CD14-positive monocyte (primary cell): ENCODE data around the gene PAPPA. TPM values are rescaled to one million over a fixed set of nuclear protein-coding genes. Genes with fewer than 3 reads are reported as not detected.

Experiments
- DNase-seq, 3 donors: peaks; one replicate each; pipeline ENCODE4 v3.0.0-alpha.2; 2011 to 2022
- H2AFZ ChIP-seq: 2 replicates; pipeline ENCODE4 v1.6.0; 2012; ENCODE audit warnings: mild to moderate bottlenecking, low read depth, low read length, inconsistent platforms; ENCODE audit not compliant: insufficient read depth, poor library complexity, severe bottlenecking
- H3K27ac ChIP-seq, 2 donors: 1 replicate in 1 of 2; 2 replicates in 1 of 2; pipeline ENCODE4 v1.5.1; 2012 to 2013; ENCODE audit warnings: low read length in 2 of 2, control low read depth in 1 of 2, inconsistent platforms in 1 of 2, low read depth in 1 of 2, mild to moderate bottlenecking in 1 of 2
- H3K27me3 ChIP-seq, 2 donors: one replicate each; pipeline versions ENCODE4 v1.6.0 to v1.6.1; 2011 to 2013; ENCODE audit warnings: low read length in 2 of 2; ENCODE audit not compliant: control insufficient read depth in 2 of 2, insufficient read depth in 2 of 2
- H3K36me3 ChIP-seq, 2 donors: replicated peaks in 1 of 2; 1 replicate in 1 of 2; 2 replicates in 1 of 2; pipeline versions ENCODE4 v1.5.1 to v1.6.1; 2012 to 2013; ENCODE audit warnings: low read length in 2 of 2, control low read depth in 1 of 2, inconsistent platforms in 1 of 2, mild to moderate bottlenecking in 1 of 2; ENCODE audit not compliant: insufficient read depth in 2 of 2, control insufficient read depth in 1 of 2
- H3K4me1 ChIP-seq, 2 donors: 1 replicate in 1 of 2; 2 replicates in 1 of 2; pipeline versions ENCODE4 v1.5.1 to v1.6.1; 2012 to 2013; ENCODE audit warnings: low read length in 2 of 2, control low read depth in 1 of 2, inconsistent platforms in 1 of 2, mild to moderate bottlenecking in 1 of 2, moderate library complexity in 1 of 2; ENCODE audit not compliant: insufficient read depth in 2 of 2, control insufficient read depth in 1 of 2
- H3K4me2 ChIP-seq: replicated peaks from 2 replicates; pipeline ENCODE3; 2012; ENCODE audit warnings: low read length, moderate library complexity, mild to moderate bottlenecking; ENCODE audit not compliant: poor library complexity, severe bottlenecking; ENCODE audit errors: extremely low read depth
- H3K4me3 ChIP-seq, 3 experiments: fragments of 200-600 bp in 1 of 3; sonication (generic) in 1 of 3; replicated peaks in 1 of 3; 1 replicate in 2 of 3; 2 replicates in 1 of 3; pipeline ENCODE4 v1.5.1; 2011 to 2013; ENCODE audit warnings: low read length in 3 of 3, mild to moderate bottlenecking in 3 of 3, control low read depth in 2 of 3, low read depth in 2 of 3, inconsistent platforms in 1 of 3, moderate library complexity in 1 of 3
- H3K79me2 ChIP-seq: 2 replicates; pipeline ENCODE4 v1.6.0; 2012; ENCODE audit warnings: mild to moderate bottlenecking, control low read depth, inconsistent platforms, low read length, moderate library complexity; ENCODE audit not compliant: insufficient read depth
- H3K9ac ChIP-seq: 2 replicates; pipeline ENCODE4 v1.6.0; 2017; ENCODE audit warnings: low read length, mild to moderate bottlenecking; ENCODE audit not compliant: insufficient read depth, poor library complexity, severe bottlenecking
- H3K9me3 ChIP-seq, 2 donors: replicated peaks in 1 of 2; 1 replicate in 1 of 2; 2 replicates in 1 of 2; pipeline versions ENCODE4 v1.5.1 to v1.6.1; 2012 to 2013; ENCODE audit warnings: low read length in 2 of 2, control low read depth in 1 of 2; ENCODE audit not compliant: control insufficient read depth in 1 of 2, insufficient read depth in 1 of 2
- H4K20me1 ChIP-seq: 2 replicates; pipeline ENCODE4 v1.6.0; 2012; ENCODE audit warnings: mild to moderate bottlenecking, low read length, control low read depth, moderate library complexity; ENCODE audit not compliant: insufficient read depth
- H3K27ac Mint-ChIP-seq, 7 donors: one replicate each; pipeline ENCODE4 v1.8.0; 2020; ENCODE audit warnings: mild to moderate bottlenecking in 7 of 7, mixed read lengths in 7 of 7, moderate library complexity in 6 of 7, inconsistent platforms in 2 of 7
- H3K27me3 Mint-ChIP-seq, 3 donors: one replicate each; pipeline ENCODE4 v1.8.0; 2021 to 2022; ENCODE audit warnings: low read depth in 3 of 3, mild to moderate bottlenecking in 3 of 3, mixed read lengths in 3 of 3, moderate library complexity in 3 of 3, inconsistent platforms in 1 of 3
- H3K36me3 Mint-ChIP-seq, 2 donors: one replicate each; pipeline ENCODE4 v1.8.0; 2020; ENCODE audit warnings: mixed read lengths in 2 of 2, inconsistent platforms in 1 of 2, mild to moderate bottlenecking in 1 of 2
- H3K4me1 Mint-ChIP-seq: one replicate; pipeline ENCODE4 v1.8.0; 2020; ENCODE audit warnings: mild to moderate bottlenecking, mixed read lengths
- H3K4me3 Mint-ChIP-seq, 2 donors: one replicate each; pipeline ENCODE4 v1.8.0; 2020; ENCODE audit warnings: mild to moderate bottlenecking in 2 of 2, mixed read lengths in 2 of 2, moderate library complexity in 1 of 2
- H3K9me3 Mint-ChIP-seq, 7 donors: one replicate each; pipeline ENCODE4 v1.8.0; 2020 to 2022; ENCODE audit warnings: mixed read lengths in 7 of 7, mild to moderate bottlenecking in 6 of 7, moderate library complexity in 6 of 7, inconsistent platforms in 2 of 7
- WGBS: methylation state at CpG from one replicate; pipeline ENCODE4 v1.1.5; 2013; ENCODE audit warnings: missing lambda C conversion rate; ENCODE audit not compliant: insufficient coverage; 5-methylcytosine and 5-hydroxymethylcytosine counted together
- intact Hi-C, 2 donors: fragments of 100-400 bp; cut with micrococcal nuclease; formaldehyde crosslinking; loops; one replicate each; pipeline versions ENCODE4 v1.15.0 to v1.15.1; 2023
- polyA plus RNA-seq, 3 donors: library from polyadenylated mRNA; depleted of rRNA in 1 of 3; unstranded in 2 of 3; stranded (reverse) in 1 of 3; fragments of 300-500 nt in 2 of 3; fragments of >200 nt in 1 of 3; fragmentation: Illumina TruSeq in 2 of 3; gene quantifications; 1 replicate in 2 of 3; 2 replicates in 1 of 3; pipeline ENCODE4 v1.2.3, GENCODE V29; 2012 to 2021
- TF ChIP-seq, protein P1 (sequence below): fragments of 200-600 bp; IDR thresholded peaks from one replicate; pipeline ENCODE4 v1.8.0; 2022; ENCODE audit warnings: antibody characterized with exemption, mild to moderate bottlenecking

The PAPPA gene
- polyA plus RNA-seq, 3 donors, result not detected

DNA sequence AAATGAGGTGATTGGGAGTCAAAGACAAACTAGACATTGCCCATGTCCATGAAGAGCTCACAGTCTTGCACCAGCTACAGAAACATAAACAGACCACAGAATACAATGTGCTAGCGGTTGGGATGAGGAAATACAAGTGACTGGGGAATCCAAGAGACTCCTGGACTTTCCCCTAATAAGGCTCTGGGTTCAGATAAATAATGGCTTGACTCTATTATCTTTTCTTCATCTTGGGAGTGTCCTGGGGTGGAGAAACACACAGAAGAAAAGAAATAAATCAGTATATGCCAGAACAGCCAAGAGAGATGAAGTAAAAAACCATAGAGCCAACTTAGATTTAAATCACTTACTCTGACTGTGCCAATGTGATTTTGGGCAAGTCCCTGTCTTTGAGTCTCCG, 227.8 kb downstream of the PAPPA start:
- WGBS, result no CpG with 5 or more reads among the region's 2 CpGs
- Histone ChIP-seq H3K4me3 (no peak overlapping the region), H3K9ac (no peak overlapping the region)

DNA sequence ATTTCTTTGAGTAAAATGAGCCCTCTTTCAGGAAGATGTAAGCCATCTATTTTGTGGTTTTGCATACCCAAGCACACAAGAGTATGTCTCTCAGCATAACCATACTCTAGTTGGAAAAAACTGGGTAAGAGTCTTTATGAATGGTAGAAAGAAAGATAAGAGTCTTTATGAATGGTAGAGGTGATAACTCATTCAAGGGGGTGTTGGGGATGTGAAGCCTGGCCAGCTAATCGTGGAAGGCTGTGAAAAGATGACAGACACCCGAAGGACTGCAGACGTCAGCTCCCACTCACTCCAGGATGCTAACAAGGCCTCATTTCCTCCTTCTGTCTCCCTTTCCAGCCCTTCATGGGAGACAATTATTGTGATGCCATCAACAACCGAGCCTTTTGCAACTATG, 228.5 kb downstream of the PAPPA start:
- Histone ChIP-seq H3K36me3 (no peaks in the 10 kb centered on the region), H3K79me2 (no peaks in the 10 kb centered on the region), H3K4me2 (no peak overlapping the region), H3K4me1 (no peaks in the 10 kb centered on the region), H3K27ac (no peak overlapping the region), H3K27me3 (no peaks in the 10 kb centered on the region), H4K20me1 (no peaks in the 10 kb centered on the region), H3K9ac (no peak overlapping the region), H2AFZ (no peak overlapping the region), H3K4me3 (no peak overlapping the region), H3K9me3 (no peaks in the 10 kb centered on the region)
- Mint-ChIP-seq H3K36me3 (no peaks in the 10 kb centered on the region), H3K9me3 (peaks cover 0 to 7% (median 0%) of the 10 kb centered on the region in 7 donors), H3K27ac (no peak overlapping the region), H3K4me3 (no peak overlapping the region), H3K27me3 (peaks cover 0 to 3% (median 0%) of the 10 kb centered on the region in 3 donors), H3K4me1 (no peaks in the 10 kb centered on the region)
- DNase-seq, result no peak
- 95% methylated on average over 4 of the region's 4 CpGs for WGBS
- intact Hi-C loops, result no loop called here
- TF ChIP-seq, protein P1, sequence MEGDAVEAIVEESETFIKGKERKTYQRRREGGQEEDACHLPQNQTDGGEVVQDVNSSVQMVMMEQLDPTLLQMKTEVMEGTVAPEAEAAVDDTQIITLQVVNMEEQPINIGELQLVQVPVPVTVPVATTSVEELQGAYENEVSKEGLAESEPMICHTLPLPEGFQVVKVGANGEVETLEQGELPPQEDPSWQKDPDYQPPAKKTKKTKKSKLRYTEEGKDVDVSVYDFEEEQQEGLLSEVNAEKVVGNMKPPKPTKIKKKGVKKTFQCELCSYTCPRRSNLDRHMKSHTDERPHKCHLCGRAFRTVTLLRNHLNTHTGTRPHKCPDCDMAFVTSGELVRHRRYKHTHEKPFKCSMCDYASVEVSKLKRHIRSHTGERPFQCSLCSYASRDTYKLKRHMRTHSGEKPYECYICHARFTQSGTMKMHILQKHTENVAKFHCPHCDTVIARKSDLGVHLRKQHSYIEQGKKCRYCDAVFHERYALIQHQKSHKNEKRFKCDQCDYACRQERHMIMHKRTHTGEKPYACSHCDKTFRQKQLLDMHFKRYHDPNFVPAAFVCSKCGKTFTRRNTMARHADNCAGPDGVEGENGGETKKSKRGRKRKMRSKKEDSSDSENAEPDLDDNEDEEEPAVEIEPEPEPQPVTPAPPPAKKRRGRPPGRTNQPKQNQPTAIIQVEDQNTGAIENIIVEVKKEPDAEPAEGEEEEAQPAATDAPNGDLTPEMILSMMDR, result no peak

More for the DNA sequence above, 227.8 kb downstream of the PAPPA start:
- Histone ChIP-seq H3K27ac (no peak overlapping the region), H3K79me2 (no peaks in the 10 kb centered on the region), H3K27me3 (no peaks in the 10 kb centered on the region), H3K4me2 (no peak overlapping the region), H3K4me1 (no peaks in the 10 kb centered on the region), H3K36me3 (no peaks in the 10 kb centered on the region), H2AFZ (no peak overlapping the region), H3K9me3 (no peaks in the 10 kb centered on the region), H4K20me1 (no peaks in the 10 kb centered on the region)
- intact Hi-C loops, result no loop called here
- DNase-seq, result no peak
- no peak overlapping the region for H3K27ac Mint-ChIP-seq
- peaks cover 0 to 3% (median 0%) of the 10 kb centered on the region in 3 donors for H3K27me3 Mint-ChIP-seq
- peaks cover 0 to 5% (median 0%) of the 10 kb centered on the region in 7 donors for H3K9me3 Mint-ChIP-seq
- no peaks in the 10 kb centered on the region for H3K36me3 Mint-ChIP-seq
- TF ChIP-seq, protein P1, result no peak
- H3K4me1 Mint-ChIP-seq, result no peaks in the 10 kb centered on the region
- H3K4me3 Mint-ChIP-seq, result no peak overlapping the region
